Activated gamma-delta T cell treated with Interleukin-2 at 50 U/mL for 16 hours (primary cell): ENCODE data around the gene JUNB.
A peak's percentile ranks its signal among the peaks of the same experiment; 100 is the strongest.

Source experiments
- DNase-seq: peaks from one replicate; pipeline ENCODE4 v3.0.0-alpha.2; 2020

JUNB gene

DNA sequence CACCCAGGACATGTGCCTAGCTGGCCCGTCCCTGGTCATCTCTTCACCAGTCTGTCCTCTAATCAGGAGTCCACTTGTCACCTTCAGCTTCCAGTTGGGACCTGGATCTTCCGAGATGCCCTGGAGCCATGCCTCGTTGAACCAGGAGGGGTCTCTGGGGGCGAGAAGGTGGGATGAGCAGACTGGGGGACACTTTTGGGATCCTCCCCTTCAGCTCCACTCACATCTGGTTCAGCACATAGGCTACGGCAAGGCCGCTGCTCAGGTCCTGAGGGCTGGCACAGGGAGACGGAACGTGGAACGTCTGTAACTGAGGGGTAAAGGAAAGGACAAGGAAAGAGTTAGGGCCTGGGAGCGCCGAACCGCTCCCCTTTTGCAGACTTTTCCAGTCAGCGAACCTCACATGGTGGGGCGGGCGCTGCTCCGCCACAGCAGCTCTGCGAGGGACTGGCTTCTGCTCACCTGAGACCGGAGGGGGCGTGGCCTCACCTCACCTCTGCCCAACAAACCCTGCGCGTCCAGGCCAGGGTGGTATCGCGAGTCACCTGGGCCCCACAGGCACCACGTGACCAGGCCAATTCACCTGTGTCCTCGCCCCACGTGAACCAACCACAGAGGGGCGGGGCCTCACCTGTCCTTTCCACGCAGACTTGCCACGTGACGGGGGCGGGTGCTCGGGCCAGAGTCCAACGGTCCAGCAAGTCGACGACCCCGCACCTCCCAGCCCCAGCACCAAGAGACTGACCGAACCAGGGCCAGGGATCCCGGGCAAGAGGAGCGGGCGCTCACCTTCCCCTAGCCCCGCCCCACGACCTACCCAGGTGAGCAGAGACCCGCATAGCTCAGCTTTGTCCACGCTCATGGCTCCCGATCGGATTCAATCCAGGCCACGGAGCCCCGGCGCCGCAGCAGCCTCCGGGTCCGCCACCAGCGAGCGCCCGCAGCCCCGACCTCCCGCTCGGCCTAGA lies 16.4 kb upstream of the JUNB start, which contains the start of gene HOOK2:
Gene HOOK2, minus strand, starts transcription at position 965 of the 968 bp plus-strand sequence. Its CDS starts 103 bp downstream, at position 862.
- DNase-seq = peak; percentile 16

DNA sequence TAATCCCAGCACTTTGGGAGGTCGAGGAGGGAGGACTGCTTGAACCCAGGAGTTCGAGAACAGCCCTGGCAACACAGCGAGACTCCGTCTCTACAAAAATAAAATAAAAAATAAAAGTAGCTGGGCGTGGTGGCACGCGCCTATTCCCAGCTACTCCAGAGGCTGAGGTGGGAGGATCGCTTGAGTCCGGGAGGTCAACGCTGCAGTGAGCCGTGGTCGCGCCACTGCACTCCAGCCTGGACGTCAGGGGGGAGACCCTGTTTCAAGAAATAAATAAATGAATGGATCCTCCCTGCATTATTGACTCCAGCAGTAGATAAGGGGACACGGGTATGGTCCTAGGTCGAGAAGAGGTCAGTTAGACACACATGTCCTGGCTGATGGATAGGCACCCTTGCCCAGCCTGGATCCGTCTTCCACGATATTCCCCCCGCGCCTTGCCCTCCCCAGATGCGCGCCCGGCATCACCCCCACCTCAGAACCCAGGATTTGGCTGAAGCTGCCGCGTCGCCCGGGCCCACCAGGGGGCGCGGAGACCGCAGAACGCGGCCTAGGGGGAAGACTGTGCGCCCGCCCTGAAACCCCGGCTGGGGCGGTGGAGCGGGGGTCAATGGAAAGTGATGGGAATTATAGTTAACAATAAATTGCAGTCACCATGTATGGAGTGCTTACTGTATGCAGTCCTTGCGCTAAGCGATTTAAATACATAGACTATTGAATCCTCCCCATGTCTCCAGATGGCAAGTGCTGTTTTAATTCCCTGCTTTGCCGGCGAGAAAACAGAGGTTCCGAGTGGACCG lies 13.9 kb upstream of the JUNB start:
- peak; percentile 81 for DNase-seq

DNA sequence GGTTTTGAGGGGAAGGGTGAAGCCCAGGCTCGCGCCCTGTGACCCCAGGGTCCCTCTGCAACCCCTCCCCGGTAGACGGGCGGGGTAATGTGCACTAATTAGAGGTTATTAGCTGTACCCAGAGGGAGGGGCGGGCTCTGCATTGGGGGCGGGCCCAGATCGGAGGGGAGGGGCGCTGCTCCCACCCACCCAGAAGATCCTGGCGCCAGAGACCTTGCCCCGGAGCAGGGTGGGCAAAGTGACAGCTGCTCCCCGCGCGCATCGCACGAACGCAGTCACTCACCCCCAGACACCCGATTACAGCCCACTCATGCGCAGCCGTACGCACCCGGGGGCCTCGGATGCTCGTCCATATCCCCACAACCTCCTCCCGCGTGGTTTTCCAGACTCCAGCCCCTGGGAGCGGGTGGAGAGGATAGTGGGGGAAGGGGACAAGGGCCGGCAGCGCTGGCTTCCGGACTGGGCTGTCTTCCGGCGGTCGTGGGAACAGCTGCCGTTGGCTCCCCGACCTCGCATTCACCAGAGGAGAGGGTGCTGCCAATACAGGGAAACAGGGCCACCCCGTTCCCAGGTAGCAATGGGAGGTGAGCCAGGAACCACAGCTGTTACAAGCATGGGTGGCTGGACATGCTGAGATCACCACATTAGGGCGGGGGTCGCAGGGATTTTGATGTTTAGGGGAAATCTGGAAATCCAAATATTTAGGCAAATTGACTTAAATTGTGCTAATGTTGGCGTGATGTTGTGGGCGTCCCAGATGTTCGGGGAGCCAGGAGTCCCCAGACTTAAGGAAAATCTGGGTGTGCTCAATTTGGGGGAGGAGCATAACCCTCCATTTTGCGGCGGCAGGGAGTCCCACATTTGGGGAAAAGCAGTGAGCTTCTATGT lies 13.0 kb upstream of the JUNB start:
- DNase-seq = peak; percentile 26

DNA sequence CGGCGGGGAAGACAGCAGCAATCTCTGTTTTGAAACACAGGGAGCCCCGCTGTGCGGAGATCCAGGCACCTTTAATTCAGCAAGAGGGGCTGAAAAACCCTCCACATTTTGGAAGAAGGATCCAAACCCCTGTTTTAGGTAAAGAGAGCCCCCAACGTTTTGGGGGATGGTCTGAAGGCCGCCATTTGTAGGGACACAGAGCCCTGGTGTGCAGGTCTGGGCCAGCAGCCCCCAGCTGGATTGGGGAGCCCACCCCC lies 12.5 kb upstream of the JUNB start:
- no peak for DNase-seq

DNA sequence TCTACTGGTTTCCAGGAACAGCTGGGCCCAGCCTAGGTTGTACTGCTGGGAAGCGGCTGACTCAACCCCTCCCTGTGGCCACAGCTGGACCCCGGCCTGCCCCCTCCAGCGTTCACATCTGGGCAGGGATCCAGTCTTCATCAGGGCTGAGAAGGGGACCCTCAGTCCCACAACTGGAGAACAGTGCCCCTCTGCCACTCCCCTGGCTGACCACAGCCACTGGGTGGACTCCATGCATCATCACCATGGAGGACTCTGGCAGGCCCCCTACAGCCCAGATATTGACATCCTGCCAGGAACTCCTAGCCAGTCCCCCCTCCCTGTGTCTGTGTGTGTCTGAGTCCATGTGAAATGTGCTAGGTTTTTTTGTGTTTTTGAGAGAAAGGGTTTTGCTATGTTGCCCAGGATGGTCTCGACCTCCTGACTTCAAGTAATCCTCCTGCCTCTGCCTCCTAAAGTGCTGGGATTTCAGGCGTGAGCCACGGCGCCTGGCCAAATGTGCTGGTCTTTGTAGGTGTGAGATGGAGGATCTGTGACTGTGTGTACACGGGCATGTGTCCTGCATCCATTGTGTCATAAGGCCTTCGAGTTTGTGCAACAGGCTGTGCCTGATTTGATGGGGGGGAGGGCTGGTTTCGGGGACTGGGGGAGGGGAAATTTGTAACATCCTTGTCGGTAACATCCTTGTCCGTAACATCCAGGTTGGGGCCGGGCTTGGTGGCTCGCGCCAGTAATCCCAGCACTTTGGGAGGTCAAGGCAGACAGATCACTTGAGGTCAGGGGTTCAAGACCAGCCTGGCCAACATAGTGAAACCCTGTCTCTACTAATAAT lies 11.9 kb upstream of the JUNB start:
- DNase-seq = no peak

DNA sequence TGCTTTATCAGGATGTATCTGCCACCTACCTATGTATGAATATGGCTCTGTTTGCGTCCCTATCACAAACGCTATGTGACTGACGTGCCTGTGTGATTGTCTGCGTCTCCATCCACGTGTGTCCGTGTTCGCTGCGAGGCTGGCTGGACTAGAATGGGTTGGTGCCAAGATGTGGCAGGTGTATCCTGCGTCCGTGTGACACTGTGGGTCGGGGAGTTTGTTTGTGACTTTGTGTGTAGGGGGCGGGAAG lies 9.2 kb upstream of the JUNB start:
- DNase-seq = no peak

DNA sequence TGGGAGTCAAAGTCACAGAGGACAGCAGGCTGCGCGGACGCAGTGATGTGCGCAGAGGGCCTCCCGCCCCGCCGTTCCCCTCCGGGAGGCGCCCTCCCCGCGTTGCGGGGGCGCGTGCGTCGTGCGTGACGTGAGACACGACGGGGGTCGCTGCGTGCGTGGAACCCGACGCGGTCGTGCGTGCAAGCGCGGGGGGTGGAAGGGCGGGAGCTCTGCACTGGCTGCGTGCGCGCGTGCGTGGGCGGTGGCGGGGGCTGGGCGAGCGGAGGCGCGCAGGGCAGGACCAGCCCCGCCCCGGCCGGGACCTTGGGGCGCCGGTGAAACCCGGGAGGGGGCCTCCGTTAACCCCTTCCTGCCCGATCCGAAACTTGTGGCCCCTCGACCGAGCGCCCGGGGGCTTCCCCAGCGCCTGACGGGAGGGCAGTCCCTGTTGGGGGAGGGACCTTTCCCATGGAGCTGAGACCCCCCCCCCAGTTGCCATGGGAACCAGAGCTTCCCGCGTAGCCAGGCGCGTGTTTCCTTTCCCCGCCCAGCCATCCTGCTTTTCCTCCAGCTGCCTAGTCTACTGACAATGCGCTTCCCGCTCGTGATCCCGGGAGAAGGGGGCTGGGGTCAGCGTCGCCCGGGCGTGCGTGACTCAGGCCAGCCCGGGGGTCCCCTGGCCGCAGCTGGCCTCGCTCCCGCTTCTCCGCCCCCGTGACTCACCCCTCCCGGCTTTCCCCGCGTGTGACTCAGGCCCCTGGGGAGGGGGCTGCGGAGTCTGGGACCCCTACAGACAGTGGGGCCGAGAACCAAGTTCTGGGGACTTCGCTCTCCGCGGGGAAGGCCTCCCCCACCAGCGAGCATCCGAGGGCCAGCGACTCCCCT lies 8.6 kb upstream of the JUNB start:
- DNase-seq = peak; percentile 92

DNA sequence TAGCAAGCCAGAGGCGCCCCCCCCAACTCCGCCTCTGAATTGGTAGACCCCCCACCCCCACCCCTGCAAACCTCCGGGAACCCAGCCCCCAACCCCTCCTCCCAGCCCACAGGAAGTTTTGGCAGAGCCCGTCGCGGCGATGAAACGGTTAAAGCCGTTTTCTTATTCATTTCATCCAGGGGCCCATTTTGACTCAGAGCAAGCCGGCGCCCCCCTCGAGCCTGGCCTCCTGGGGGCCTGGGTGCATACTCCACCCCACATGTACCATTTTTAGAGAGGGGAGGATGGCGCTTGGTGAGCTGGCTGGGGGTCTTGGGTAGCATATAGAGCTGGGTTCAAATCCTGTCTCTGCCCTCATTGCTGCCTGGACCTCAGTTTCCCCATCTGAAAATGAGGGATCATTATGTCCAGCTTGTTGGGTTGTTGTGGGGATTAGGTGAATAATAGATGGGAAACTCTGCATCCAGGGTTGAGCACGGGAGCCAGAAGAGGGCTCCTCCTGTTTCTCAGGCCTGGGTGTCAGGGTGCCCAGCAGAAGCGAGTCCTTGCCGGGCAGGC lies 7.9 kb upstream of the JUNB start:
- DNase-seq = no peak

DNA sequence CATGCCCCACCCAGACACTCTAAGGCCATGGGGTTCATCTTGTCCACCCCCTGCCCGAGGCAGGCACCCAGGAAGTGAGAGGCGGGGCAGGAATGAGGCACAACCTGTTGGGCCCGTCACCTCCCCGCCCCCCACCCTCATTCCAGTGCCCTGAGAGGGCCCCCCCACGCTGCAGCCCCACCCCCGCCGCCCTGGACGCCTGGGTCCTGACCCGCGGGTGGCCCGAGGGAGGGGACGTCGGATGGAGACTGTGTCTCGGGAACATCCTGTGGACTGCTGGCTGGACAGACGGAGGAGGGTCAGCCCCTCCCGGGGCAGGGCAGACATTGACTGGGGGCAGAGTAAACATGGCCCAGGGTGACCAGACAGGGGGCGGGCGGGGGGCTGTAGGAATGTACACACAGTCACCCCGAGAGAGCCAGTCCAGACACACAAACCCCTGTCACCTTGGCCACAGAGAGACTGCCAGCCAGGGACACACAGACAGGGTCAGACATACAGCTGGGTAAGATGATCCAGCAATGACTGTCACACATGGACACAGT lies 7.4 kb upstream of the JUNB start:
- no peak for DNase-seq

DNA sequence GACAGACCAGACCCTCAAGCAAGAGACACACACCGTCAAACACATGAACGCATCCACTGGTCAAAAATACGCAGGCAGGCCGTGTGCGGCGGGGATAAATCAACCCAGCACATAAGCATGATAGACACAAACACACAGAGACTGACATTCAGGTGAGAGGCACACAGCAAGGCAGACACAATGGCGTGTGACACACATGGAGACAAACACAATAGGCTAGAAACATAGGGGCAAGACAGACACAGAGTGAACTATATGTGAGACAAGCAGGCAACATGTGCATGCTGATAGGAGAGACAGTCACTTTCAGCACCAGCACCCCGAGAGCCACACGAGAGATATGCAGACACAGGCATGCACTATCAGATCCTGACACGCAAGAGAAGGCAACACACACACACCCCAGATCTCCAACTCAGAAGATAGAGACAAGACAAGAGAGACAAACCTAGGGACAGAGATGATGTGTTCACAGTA lies 6.9 kb upstream of the JUNB start:
- DNase-seq = no peak

DNA sequence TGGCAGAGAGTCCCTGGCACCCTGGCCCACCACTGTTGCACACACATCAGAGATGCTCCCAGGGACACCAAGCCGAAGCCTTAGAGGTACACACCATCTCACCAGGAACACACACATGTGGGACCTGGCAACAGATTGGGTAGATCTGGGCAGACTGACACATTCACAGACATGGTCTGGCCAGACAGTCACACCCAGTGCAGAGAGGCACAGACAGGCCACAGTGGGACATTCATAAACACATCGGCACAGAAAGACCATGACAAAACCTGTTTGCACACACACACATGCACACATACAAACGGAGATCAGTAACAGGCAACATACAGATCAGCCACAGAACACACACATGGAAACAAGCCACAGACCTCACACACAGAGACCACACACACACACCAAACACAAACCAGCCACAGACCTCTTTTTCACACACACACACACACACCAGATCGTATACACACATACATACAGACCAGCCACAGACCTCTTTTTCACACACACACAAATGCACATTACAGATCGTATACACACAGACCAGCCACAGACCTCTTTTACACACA lies 6.3 kb upstream of the JUNB start:
- DNase-seq = peak; percentile 35

GRCh38 chr19:12785431-12786031 lies 5.8 kb upstream of the JUNB start:
- DNase-seq = no peak

DNA sequence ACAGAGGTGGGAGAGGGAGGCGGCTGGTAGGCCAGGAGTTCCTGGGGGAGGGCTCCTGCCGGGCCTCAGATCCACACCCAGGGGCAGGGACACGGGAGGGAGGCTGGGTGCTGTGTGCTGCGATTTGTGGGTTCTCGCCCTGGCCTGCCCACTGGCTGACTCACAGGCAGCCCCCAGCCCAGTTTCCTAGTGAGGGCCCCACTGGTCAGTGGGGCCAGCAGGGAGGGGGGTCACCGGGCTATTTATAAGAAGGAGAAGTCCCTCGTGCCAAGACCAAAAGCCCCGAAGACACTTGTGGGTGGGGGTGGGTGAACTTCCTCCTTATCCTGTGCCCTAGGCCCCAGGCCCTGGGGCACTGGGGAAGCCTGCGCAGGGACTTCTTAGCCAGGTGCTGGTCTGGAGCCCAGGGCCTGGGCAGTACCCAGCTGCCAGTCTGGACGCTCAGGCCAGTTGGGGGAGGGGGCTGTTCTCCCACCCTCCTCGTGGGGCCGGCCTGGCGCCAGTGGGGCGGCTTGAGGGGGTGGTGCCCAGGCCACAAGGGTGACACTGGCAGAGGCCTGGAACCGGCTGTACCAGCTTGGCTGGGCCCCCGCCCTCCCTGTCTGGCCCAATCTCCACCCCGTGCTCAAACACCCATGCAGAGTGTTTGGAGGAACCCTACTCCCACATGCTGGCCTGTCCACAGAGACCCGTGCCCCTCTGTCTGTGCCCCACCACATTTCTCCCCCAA lies 5.0 kb upstream of the JUNB start:
- no peak for DNase-seq

GRCh38 chr19:12786952-12787351 lies 4.3 kb upstream of the JUNB start:
- DNase-seq = no peak

- no peak for DNase-seq
Observed at GRCh38 chr19:12787458-12787857, 3.8 kb upstream of the JUNB start.

- no peak for DNase-seq
Observed at GRCh38 chr19:12788042-12788681, 3.1 kb upstream of the JUNB start.

DNA sequence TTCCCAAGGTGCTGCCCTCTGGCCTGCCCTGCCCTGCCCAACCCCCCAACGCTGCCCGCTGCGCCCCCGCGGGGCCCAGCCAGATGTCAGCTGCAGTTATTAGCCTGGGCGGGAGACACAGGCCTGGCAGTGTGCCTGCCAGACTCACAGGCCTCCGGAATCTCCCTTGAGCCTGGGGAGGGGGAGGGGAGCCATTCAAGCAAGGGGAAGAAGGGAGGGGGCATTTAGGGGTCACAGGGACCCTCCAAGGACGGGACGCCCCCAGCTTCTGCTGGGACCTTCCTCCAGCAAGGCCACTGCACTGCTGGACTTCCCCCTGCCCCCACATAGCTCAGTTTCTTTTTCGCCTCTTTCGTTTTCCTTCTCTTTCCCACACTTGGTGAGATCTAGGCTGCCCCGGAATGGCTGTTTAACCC lies 2.6 kb upstream of the JUNB start:
- DNase-seq = no peak

GRCh38 chr19:12789098-12789903 lies 2.0 kb upstream of the JUNB start:
- peak; percentile 20 for DNase-seq
